K562 (cell line): ENCODE measurements around the gene ANO2. TPM values are rescaled to one million over a fixed set of nuclear protein-coding genes. Genes with fewer than 3 reads are reported as not detected.

ENCODE experiments used
- ATAC-seq: fragments of 200-7000 bp; cut with Tn5 transposase; 3 replicates; pipeline ENCODE4 v1.9.1; 2020; ENCODE audit warnings: moderate library complexity
- BruUV-seq: library from RNA; stranded (reverse); fragments of 400-500 nt; replicated peaks from 2 replicates; lab custom pipeline; 2021; lab: Mats Ljungman, UMichigan
- CTCF ChIA-PET: fragments of 300-600 bp; formaldehyde crosslinking; extraction: SDS; loops from one replicate; lab custom pipeline; 2021; ENCODE audit warnings: low intra/inter-chr PET ratio; lab: Yijun Ruan, JAX
- POLR2A ChIA-PET: fragments of 300-600, 350-650 bp; sonication (Branson Sonifier 250); formaldehyde crosslinking; extraction: SDS; loops from one replicate; lab custom pipeline; 2021; ENCODE audit warnings: antibody characterized with exemption, inconsistent platforms; lab: Yijun Ruan, JAX
- DNase-seq, 4 experiments: peaks; one replicate each; pipeline versions ENCODE4 v3.0.0 to v3.0.0-alpha.2; 2011 to 2018; ENCODE audit warnings: low spot score in 3 of 4, mixed read lengths in 3 of 4; ENCODE audit errors: extremely low read depth in 1 of 4
- FAIRE-seq: peaks from 2 replicates; lab custom pipeline; 2011; peaks lifted over from hg19 to GRCh38; lab: Jason Lieb, UNC
- H2AFZ ChIP-seq: 2 replicates; pipeline ENCODE4 v1.6.0; 2011; ENCODE audit warnings: low read depth, low read length, control low read depth, inconsistent platforms
- H3K27ac ChIP-seq: fragments of 200-600 bp; 3 replicates; pipeline ENCODE4 v1.8.0; 2011; ENCODE audit warnings: low read depth, mild to moderate bottlenecking, control low read depth, inconsistent platforms, low read length, moderate library complexity, mixed read lengths; ENCODE audit errors: extremely low read depth
- H3K27me3 ChIP-seq, 2 experiments: fragments of 300-600 bp in 1 of 2; 2 replicates in 1 of 2; 3 replicates in 1 of 2; pipeline versions ENCODE4 v1.6.0 to v1.8.0; 2011; ENCODE audit warnings: inconsistent platforms in 2 of 2, low read length in 2 of 2, mild to moderate bottlenecking in 1 of 2, mixed read lengths in 1 of 2, moderate library complexity in 1 of 2; ENCODE audit not compliant: control insufficient read depth in 2 of 2, insufficient read depth in 2 of 2
- H3K36me3 ChIP-seq: fragments of 300-600 bp; 3 replicates; pipeline ENCODE4 v1.8.0; 2011; ENCODE audit warnings: mild to moderate bottlenecking, low read length, inconsistent platforms; ENCODE audit not compliant: control insufficient read depth, insufficient read depth
- H3K4me1 ChIP-seq, 2 experiments: fragments of 200-600 bp in 1 of 2; replicated peaks in 1 of 2; 2 replicates in 1 of 2; 3 replicates in 1 of 2; pipeline versions ENCODE4 v1.5.1 to v1.8.0; 2011; ENCODE audit warnings: inconsistent platforms in 2 of 2, low read length in 2 of 2, mild to moderate bottlenecking in 1 of 2, mixed read lengths in 1 of 2, moderate library complexity in 1 of 2; ENCODE audit not compliant: control insufficient read depth in 2 of 2, insufficient read depth in 2 of 2
- H3K4me2 ChIP-seq: 2 replicates; pipeline ENCODE4 v1.6.1; 2011; ENCODE audit warnings: low read length, control low read depth, inconsistent platforms, mixed read lengths; ENCODE audit not compliant: insufficient read depth
- H3K4me3 ChIP-seq: fragments of 200-600 bp; sonication (generic), shearing (Covaris generic); 2 replicates; pipeline ENCODE4 v1.5.1; 2016; ENCODE audit warnings: control low read depth, inconsistent platforms
- H3K79me2 ChIP-seq: fragments of 200-600 bp; 3 replicates; pipeline ENCODE4 v1.8.0; 2011; ENCODE audit warnings: low read length, inconsistent platforms; ENCODE audit not compliant: control insufficient read depth, insufficient read depth
- H3K9ac ChIP-seq, 2 experiments: 2 replicates each; pipeline versions ENCODE4 v1.6.0 to v1.6.1; 2011; ENCODE audit warnings: low read depth in 2 of 2, low read length in 2 of 2, control low read depth in 1 of 2, inconsistent platforms in 1 of 2, mild to moderate bottlenecking in 1 of 2, mixed read lengths in 1 of 2; ENCODE audit not compliant: insufficient read depth in 1 of 2
- H3K9me1 ChIP-seq: one replicate; pipeline ENCODE4 v1.6.0; 2011; ENCODE audit warnings: inconsistent platforms, mild to moderate bottlenecking, low read length, moderate library complexity; ENCODE audit not compliant: control insufficient read depth, insufficient read depth
- H3K9me3 ChIP-seq: replicated peaks from 2 replicates; pipeline ENCODE4 v1.5.1; 2011; ENCODE audit warnings: low read depth, low read length, inconsistent platforms; ENCODE audit not compliant: control insufficient read depth, insufficient read depth
- H4K20me1 ChIP-seq: replicated peaks from 2 replicates; pipeline ENCODE4 v1.6.1; 2011; ENCODE audit warnings: low read length, inconsistent platforms, mixed read lengths; ENCODE audit not compliant: control insufficient read depth, insufficient read depth
- CC2D1A ChIP-seq: fragments of 450-650 bp; IDR thresholded peaks from 2 replicates; pipeline ENCODE4 v1.6.1; 2017; ENCODE audit warnings: mild to moderate bottlenecking
- FOS ChIP-seq: IDR thresholded peaks from 3 replicates; pipeline ENCODE4 v1.6.1; 2011; ENCODE audit not compliant: insufficient read length; ENCODE audit errors: extremely low read depth
- HNRNPK ChIP-seq: fragments of 200-400 bp; formaldehyde crosslinking; IDR thresholded peaks from one replicate; pipeline ENCODE4 v1.6.1; 2018; ENCODE audit warnings: mild to moderate bottlenecking, low read depth, low read length; ENCODE audit not compliant: poor library complexity, severe bottlenecking
- HNRNPL ChIP-seq: fragments of 200-400 bp; formaldehyde crosslinking; IDR thresholded peaks from 2 replicates; pipeline ENCODE4 v1.6.1; 2017; ENCODE audit warnings: low read depth, mild to moderate bottlenecking, low read length
- MAFG ChIP-seq: fragments of 450-650 bp; conservative IDR thresholded peaks from 2 replicates; pipeline ENCODE4 v1.6.1; 2016; ENCODE audit warnings: missing genetic modification characterization, missing compliant biosample characterization
- MEF2A ChIP-seq: IDR thresholded peaks from 2 replicates; pipeline ENCODE4 v1.6.1; 2011; ENCODE audit warnings: low read depth, mild to moderate bottlenecking, low read length, moderate library complexity; ENCODE audit not compliant: control insufficient read depth
- NCOA4 ChIP-seq: fragments of 450-650 bp; IDR thresholded peaks from 2 replicates; pipeline ENCODE4 v1.6.1; 2018; ENCODE audit warnings: mild to moderate bottlenecking; ENCODE audit not compliant: partially characterized antibody
- NFE2 ChIP-seq: IDR thresholded peaks from 2 replicates; pipeline ENCODE4 v1.6.1; 2014; ENCODE audit warnings: antibody characterized with exemption, low read depth
- NR4A1 ChIP-seq, 2 experiments: fragments of 250-450 bp in 1 of 2; fragments of 450-650 bp in 1 of 2; sonication (Bioruptor Pico) in 1 of 2; IDR thresholded peaks; 2 replicates each; pipeline versions ENCODE4 v1.4.0 to v1.6.1; 2016 to 2020; ENCODE audit warnings: mild to moderate bottlenecking in 2 of 2, missing compliant biosample characterization in 1 of 2, missing genetic modification characterization in 1 of 2, moderate library complexity in 1 of 2
- SRSF1 ChIP-seq: fragments of 200-400 bp; formaldehyde crosslinking; IDR thresholded peaks from 2 replicates; pipeline ENCODE4 v1.6.1; 2017; ENCODE audit warnings: mild to moderate bottlenecking, low read depth, low read length, moderate library complexity
- ZBTB12 ChIP-seq: fragments of 250-450 bp; sonication (Bioruptor Pico); IDR thresholded peaks from 2 replicates; pipeline ENCODE4 v1.4.0; 2020
- WGBS: fragments of 100-300 bp; shearing (Covaris generic); methylation state at CpG from one replicate; pipeline ENCODE4 v1.1.6; 2016; ENCODE audit warnings: low coverage, mixed read lengths; ENCODE audit not compliant: insufficient coverage; ENCODE audit errors: missing lambda C conversion rate; 5-methylcytosine and 5-hydroxymethylcytosine counted together
- in situ Hi-C: fragments of 300-500 bp; cut with MboI; formaldehyde crosslinking; loops from 4 replicates; pipeline ENCODE4 v1.15.0; 2018; ENCODE audit warnings: inconsistent platforms, mixed read lengths
- intact Hi-C: fragments of 100-400 bp; cut with micrococcal nuclease; formaldehyde crosslinking; loops from 2 replicates; pipeline ENCODE4 v1.14.2; 2022
- polyA plus RNA-seq, 8 experiments: library from polyadenylated mRNA; depleted of rRNA in 4 of 8; stranded (reverse) in 5 of 8; unstranded in 3 of 8; fragments of >200 nt; fragmentation: Nextera tagmentation in 2 of 8; fragmentation: Illumina TruSeq in 1 of 8; extraction: Ambion mirVana in 2 of 8; extraction: Trizol in 1 of 8; gene quantifications; 2 replicates each; pipeline versions ENCODE4 v1.2.1 to v1.2.3, GENCODE V29; 2011 to 2014; ENCODE audit warnings: inconsistent platforms in 1 of 8, missing spikeins in 1 of 8
- total RNA-seq, 7 experiments: library from RNA; depleted of rRNA in 6 of 7; stranded (reverse); fragments of >200 nt in 6 of 7; fragmentation: Illumina TruSeq in 2 of 7; extraction: Trizol in 2 of 7; gene quantifications; 2 replicates each; pipeline versions ENCODE4 v1.2.1 to v1.2.3, GENCODE V29; 2011 to 2021; ENCODE audit warnings: low replicate concordance in 1 of 7

Gene ANO2
- total and polyA plus RNA-seq, 9 of the 15 experiments (the other 6 are each of a cell fraction or from before 2014, with no cell fraction given), result 0.64 TPM; not detected in 8

- FAIRE-seq (no peak), ATAC-seq (no peak), DNase-seq (no peak)
- 0 out of 2 replicates have a peak, but pooled peaks have one; percentile 7 for TF ChIP-seq MAFG (tag)
- TF ChIP-seq ZBTB12 (CRISPR knock-in tag), result no peak
- Histone ChIP-seq H4K20me1 (no peaks in the 10 kb centered on the region), H3K4me1 (no peaks in the 10 kb centered on the region), H3K27me3 (no peaks in the 10 kb centered on the region; a peak in 1 of 5 replicates), H3K9me3 (no peaks in the 10 kb centered on the region), H3K27ac (no peak overlapping the region), H3K9me1 (no peaks in the 10 kb centered on the region), H2AFZ (no peak overlapping the region), H3K79me2 (no peaks in the 10 kb centered on the region), H3K9ac (no peak overlapping the region), H3K4me3 (no peak overlapping the region), H3K4me2 (no peak overlapping the region), H3K36me3 (no peaks in the 10 kb centered on the region)
- intact Hi-C loops, result no loop called here
- CTCF ChIA-PET, result no interaction called here
- no TSS peak for BruUV-seq
- 0% methylated on average over 6 of the region's 11 CpGs for WGBS
- in situ Hi-C loops, result no loop called here
- POLR2A ChIA-PET, result no interaction called here
Observed at GRCh38 chr12:5904441-5904840, 40.6 kb downstream of the ANO2 start.

GRCh38 chr12:5902736-5903135, 42.3 kb downstream of the ANO2 start:
- Histone ChIP-seq H3K4me1 (no peaks in the 10 kb centered on the region), H3K36me3 (no peaks in the 10 kb centered on the region), H3K9ac (no peak overlapping the region), H3K27me3 (no peaks in the 10 kb centered on the region; a peak in 1 of 5 replicates), H3K9me1 (no peaks in the 10 kb centered on the region), H3K4me3 (no peak overlapping the region), H3K79me2 (no peaks in the 10 kb centered on the region), H3K4me2 (no peak overlapping the region), H3K9me3 (no peaks in the 10 kb centered on the region), H4K20me1 (no peaks in the 10 kb centered on the region), H2AFZ (no peak overlapping the region), H3K27ac (no peak overlapping the region)
- intact Hi-C loops (no loop called here), in situ Hi-C loops (no loop called here)
- POLR2A ChIA-PET, result no interaction called here
- DNase-seq (no peak), ATAC-seq (no peak), FAIRE-seq (no peak)
- TF ChIP-seq HNRNPK (peak; percentile 29), FOS (no peak), NFE2 (no peak), NR4A1 (CRISPR knock-in tag; IDR thresholded peaks at IDR 0.05) (no peak), NR4A1 (tag; IDR thresholded peaks at IDR 0.05) (no peak), MEF2A (no peak), CC2D1A (no peak), NCOA4 (no peak), SRSF1 (no peak), HNRNPL (no peak)
- WGBS, result 4% methylated on average over 2 of the region's 2 CpGs
- CTCF ChIA-PET, result no interaction called here
- BruUV-seq, result no TSS peak
